Peyer's patch (tissue), 4 donors: ENCODE data around the gene GNAQ. TPM values are rescaled to one million over a fixed set of nuclear protein-coding genes. Genes with fewer than 3 reads are reported as not detected.
"Not testable (repeated sequence)": the region's sequence is repeated elsewhere in the genome, so short reads cannot be mapped to it uniquely, and the experiment has no call there.

Experiments
- DNase-seq, 3 donors: peaks; one replicate each; pipeline ENCODE4 v3.0.0-alpha.2; 2017 to 2019
- H3K27ac ChIP-seq, 4 donors: fragments of 200-600 bp; sonication (generic); one replicate each; pipeline ENCODE4 v1.5.1; 2016 to 2019
- H3K27me3 ChIP-seq, 2 donors: fragments of 200-600 bp; sonication (generic); one replicate each; pipeline ENCODE4 v1.5.1; 2019
- H3K36me3 ChIP-seq, 3 donors: fragments of 200-600 bp; sonication (generic); one replicate each; pipeline ENCODE4 v1.5.1; 2016 to 2019
- H3K4me1 ChIP-seq, 4 donors: fragments of 200-600 bp; sonication (generic); one replicate each; pipeline ENCODE4 v1.5.1; 2016 to 2019
- H3K4me3 ChIP-seq, 4 donors: fragments of 200-600 bp; sonication (generic); 1 replicate in 3 of 4; 2 replicates in 1 of 4; pipeline ENCODE4 v1.5.1; 2016 to 2019; ENCODE audit warnings: mild to moderate bottlenecking in 1 of 4
- H3K9me3 ChIP-seq, 4 donors: fragments of 200-600 bp; sonication (generic); one replicate each; pipeline ENCODE4 v1.5.1; 2016 to 2019; ENCODE audit warnings: mild to moderate bottlenecking in 1 of 4
- CTCF ChIP-seq, 6 experiments: fragments of 450-650 bp in 4 of 6; fragments of 200-600 bp in 2 of 6; sonication (generic) in 1 of 6; IDR thresholded peaks; one replicate each; pipeline ENCODE4 v1.5.1; 2017 to 2019; ENCODE audit warnings: antibody characterized with exemption in 6 of 6, mild to moderate bottlenecking in 3 of 6, moderate library complexity in 1 of 6
- POLR2A ChIP-seq, 2 donors: fragments of 450-650 bp; IDR thresholded peaks; one replicate each; pipeline ENCODE4 v1.5.1; 2017; ENCODE audit warnings: antibody characterized with exemption in 2 of 2, mild to moderate bottlenecking in 2 of 2, moderate library complexity in 2 of 2
- total RNA-seq, 4 donors: library from RNA; depleted of rRNA; stranded (reverse); fragments of >200 nt; gene quantifications; one replicate each; pipeline ENCODE4 v1.1.0, GENCODE V29; 2016

Gene GNAQ
- total RNA-seq, 4 donors from 2014 or later = 28.7 to 45.4 (median 33.5) TPM

GRCh38 chr9:77865385-77866047 lies 166.1 kb downstream of the GNAQ start:
- Histone ChIP-seq H3K9me3 (no peaks in the 10 kb centered on the region), H3K36me3 (no peaks in the 10 kb centered on the region), H3K27me3 (no peaks in the 10 kb centered on the region), H3K4me3 (no peak overlapping the region), H3K27ac (peak overlapping the region in 3 of 4 donors; percentile 35 to 81 (median 55)), H3K4me1 (peaks cover 0 to 15% (median 4%) of the 10 kb centered on the region in 4 donors)
- DNase-seq = peak in 2 of 3 donors; percentile 57 to 73
- peak in 2 of 6 experiments; percentile 19 to 22 for TF ChIP-seq CTCF (IDR thresholded peaks at IDR 0.05)
- TF ChIP-seq POLR2A (IDR thresholded peaks at IDR 0.05) = peak; percentile 43 to 61

GRCh38 chr9:77864211-77864889 lies 167.3 kb downstream of the GNAQ start:
- H3K27ac ChIP-seq = peak overlapping the region in 1 of 4 donors; percentile 81
- H3K36me3 ChIP-seq = no peaks in the 10 kb centered on the region
- peak in 1 of 3 donors; percentile 54 for DNase-seq
- H3K9me3 ChIP-seq = no peaks in the 10 kb centered on the region
- H3K4me1 ChIP-seq = peaks cover 0 to 15% (median 4%) of the 10 kb centered on the region in 4 donors
- no peaks in the 10 kb centered on the region for H3K27me3 ChIP-seq
- no peak overlapping the region for H3K4me3 ChIP-seq
- TF ChIP-seq CTCF (IDR thresholded peaks at IDR 0.05) (peak in 2 of 6 experiments; percentile 15 to 26), POLR2A (IDR thresholded peaks at IDR 0.05) (no peak)

- H3K9me3 ChIP-seq, H3K27me3 ChIP-seq, H3K4me3 ChIP-seq, H3K27ac ChIP-seq, DNase-seq, H3K36me3 ChIP-seq: not testable (repeated sequence)
- peaks cover 0 to 15% (median 4%) of the 10 kb centered on the region in 4 donors for H3K4me1 ChIP-seq
Observed at GRCh38 chr9:77863638-77864037, 168.0 kb downstream of the GNAQ start.

- not testable (repeated sequence) for H3K27me3 ChIP-seq, H3K4me3 ChIP-seq, H3K36me3 ChIP-seq, H3K9me3 ChIP-seq, DNase-seq, H3K27ac ChIP-seq
- H3K4me1 ChIP-seq = peaks cover 0 to 11% (median 3%) of the 10 kb centered on the region in 4 donors
Observed at GRCh38 chr9:77860953-77861352, 170.7 kb downstream of the GNAQ start.

GRCh38 chr9:77857513-77858259 lies 173.9 kb downstream of the GNAQ start:
- no peak overlapping the region for H3K4me3 ChIP-seq
- H3K36me3 ChIP-seq = no peaks in the 10 kb centered on the region
- no peaks in the 10 kb centered on the region for H3K27me3 ChIP-seq
- TF ChIP-seq CTCF (IDR thresholded peaks at IDR 0.05) (no peak), POLR2A (IDR thresholded peaks at IDR 0.05) (no peak)
- H3K9me3 ChIP-seq = no peaks in the 10 kb centered on the region
- no peak overlapping the region for H3K27ac ChIP-seq
- no peak for DNase-seq
- no peaks in the 10 kb centered on the region for H3K4me1 ChIP-seq

GRCh38 chr9:77856615-77857014 lies 175.0 kb downstream of the GNAQ start:
- Histone ChIP-seq H3K4me3 (no peak overlapping the region), H3K9me3 (no peaks in the 10 kb centered on the region), H3K27ac (no peak overlapping the region), H3K4me1 (peaks cover 0 to 7% (median 0%) of the 10 kb centered on the region in 4 donors), H3K36me3 (no peaks in the 10 kb centered on the region), H3K27me3 (no peaks in the 10 kb centered on the region)
- no peak for DNase-seq
- TF ChIP-seq CTCF (IDR thresholded peaks at IDR 0.05) = no peak
- no peak for TF ChIP-seq POLR2A (IDR thresholded peaks at IDR 0.05)
